CD4-positive, CD25-positive, alpha-beta regulatory T cell (primary cell): ENCODE results near the gene TOMM70. TPM values are rescaled to one million over a fixed set of nuclear protein-coding genes. Genes with fewer than 3 reads are reported as not detected.

ENCODE experiments used
- ATAC-seq, 2 donors: fragments of 150-1000 bp; cut with Tn5 transposase; one replicate each; pipeline ENCODE4 v1.10.0; 2021; ENCODE audit warnings: low read depth in 2 of 2, moderate number of reproducible peaks in 2 of 2, moderate library complexity in 1 of 2
- DNase-seq, 3 donors: peaks; one replicate each; pipeline versions ENCODE4 v3.0.0 to v3.0.0-alpha.2; 2012 to 2022; ENCODE audit warnings: mixed read lengths in 1 of 3
- H3K27ac ChIP-seq: one replicate; pipeline ENCODE4 v1.7.0; 2013; ENCODE audit warnings: mild to moderate bottlenecking, low read length; ENCODE audit not compliant: insufficient read depth, poor library complexity, severe bottlenecking
- H3K27me3 ChIP-seq: one replicate; pipeline ENCODE4 v1.7.0; 2013; ENCODE audit warnings: low read length; ENCODE audit not compliant: control insufficient read depth, insufficient read depth
- H3K36me3 ChIP-seq: one replicate; pipeline ENCODE4 v1.7.0; 2013; ENCODE audit warnings: mild to moderate bottlenecking, low read length, moderate library complexity; ENCODE audit not compliant: control insufficient read depth, insufficient read depth
- H3K4me1 ChIP-seq: 2 replicates; pipeline ENCODE4 v1.7.0; 2013; ENCODE audit warnings: mild to moderate bottlenecking, low read length; ENCODE audit not compliant: insufficient read depth, control insufficient read depth, poor library complexity, severe bottlenecking
- H3K4me3 ChIP-seq: one replicate; pipeline ENCODE4 v1.7.0; 2013; ENCODE audit warnings: low read depth, mild to moderate bottlenecking, low read length, moderate library complexity
- H3K9me3 ChIP-seq, 2 experiments: 1 replicate in 1 of 2; 2 replicates in 1 of 2; pipeline ENCODE4 v1.7.0; 2013; ENCODE audit warnings: low read length in 2 of 2, mild to moderate bottlenecking in 1 of 2, moderate library complexity in 1 of 2; ENCODE audit not compliant: control insufficient read depth in 2 of 2
- H3K27ac Mint-ChIP-seq, 3 donors: one replicate each; pipeline ENCODE4 v1.8.0; 2020 to 2022; ENCODE audit warnings: mild to moderate bottlenecking in 3 of 3, mixed read lengths in 3 of 3, moderate library complexity in 2 of 3
- H3K27me3 Mint-ChIP-seq: one replicate; pipeline ENCODE4 v1.8.0; 2022; ENCODE audit warnings: mild to moderate bottlenecking, mixed read lengths
- H3K36me3 Mint-ChIP-seq: one replicate; pipeline ENCODE4 v1.8.0; 2020; ENCODE audit warnings: mixed read lengths
- H3K4me1 Mint-ChIP-seq, 4 donors: one replicate each; pipeline ENCODE4 v1.8.0; 2020 to 2022; ENCODE audit warnings: mixed read lengths in 4 of 4, mild to moderate bottlenecking in 1 of 4
- H3K4me3 Mint-ChIP-seq, 4 donors: one replicate each; pipeline ENCODE4 v1.8.0; 2020 to 2022; ENCODE audit warnings: mild to moderate bottlenecking in 4 of 4, mixed read lengths in 4 of 4, moderate library complexity in 3 of 4
- H3K9me3 Mint-ChIP-seq, 7 donors: one replicate each; pipeline ENCODE4 v1.8.0; 2020 to 2022; ENCODE audit warnings: mixed read lengths in 7 of 7, mild to moderate bottlenecking in 3 of 7, moderate library complexity in 2 of 7
- polyA plus RNA-seq, 4 donors: library from polyadenylated mRNA; unstranded; fragments of 300-500 nt; fragmentation: Illumina TruSeq; gene quantifications; one replicate each; pipeline ENCODE4 v1.2.3, GENCODE V29; 2021
- total RNA-seq: library from RNA; stranded (reverse); gene quantifications from one replicate; pipeline ENCODE4 v1.2.3, GENCODE V29; 2022

The TOMM70 gene
- total and polyA plus RNA-seq, 5 donors from 2014 or later = 12.4 to 26.0 (median 17.4) TPM

- Mint-ChIP-seq H3K27ac (no peak overlapping the region), H3K4me3 (no peak overlapping the region), H3K27me3 (peaks cover 13% of the 10 kb centered on the region), H3K4me1 (peaks cover 0 to under 1% (median 0%) of the 10 kb centered on the region in 4 donors), H3K9me3 (peaks cover 0 to 3% (median 0%) of the 10 kb centered on the region in 7 donors), H3K36me3 (no peaks in the 10 kb centered on the region)
- peaks cover 10% of the 10 kb centered on the region for H3K27me3 ChIP-seq
- no peak overlapping the region for H3K27ac ChIP-seq
- no peak overlapping the region for H3K4me3 ChIP-seq
- H3K4me1 ChIP-seq = no peaks in the 10 kb centered on the region
- DNase-seq = no peak
- no peaks in the 10 kb centered on the region for H3K36me3 ChIP-seq
- no peak for ATAC-seq
- H3K9me3 ChIP-seq = no peaks in the 10 kb centered on the region
Observed at GRCh38 chr3:100423611-100424010, 22.7 kb upstream of the TOMM70 start.

DNA sequence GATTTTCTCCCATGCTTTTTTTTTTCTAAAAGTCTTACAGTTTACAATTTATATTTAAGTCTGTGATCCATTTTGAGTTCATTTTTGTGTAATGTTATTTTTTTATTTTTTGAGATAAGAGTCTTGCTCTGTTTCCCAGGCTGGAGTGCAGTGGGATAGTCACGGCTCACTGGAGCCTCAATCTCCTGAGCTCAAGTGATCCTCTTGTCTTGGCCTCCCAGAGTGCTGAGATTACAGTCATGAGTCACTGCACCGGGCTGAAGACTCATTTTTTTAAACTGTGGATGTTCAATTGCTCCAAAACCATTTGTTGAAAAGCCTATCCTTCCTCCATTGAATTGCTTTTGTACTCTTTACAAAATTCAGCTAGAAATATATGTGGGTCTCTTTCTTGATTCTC is 20.0 kb upstream of the TOMM70 start:
- ATAC-seq (no peak), DNase-seq (no peak)
- H3K9me3 ChIP-seq = no peaks in the 10 kb centered on the region
- H3K27ac ChIP-seq = no peak overlapping the region
- H3K4me1 ChIP-seq = no peaks in the 10 kb centered on the region
- peaks cover 0 to 6% (median 0%) of the 10 kb centered on the region in 7 donors for H3K9me3 Mint-ChIP-seq
- H3K4me1 Mint-ChIP-seq = peaks cover 0 to 1% (median 0%) of the 10 kb centered on the region in 4 donors
- H3K36me3 Mint-ChIP-seq = no peaks in the 10 kb centered on the region
- H3K4me3 Mint-ChIP-seq = no peak overlapping the region
- H3K27me3 ChIP-seq = peaks cover 6% of the 10 kb centered on the region
- H3K4me3 ChIP-seq = no peak overlapping the region
- H3K27me3 Mint-ChIP-seq = peaks cover 8% of the 10 kb centered on the region
- H3K36me3 ChIP-seq = no peaks in the 10 kb centered on the region
- no peak overlapping the region for H3K27ac Mint-ChIP-seq

DNA sequence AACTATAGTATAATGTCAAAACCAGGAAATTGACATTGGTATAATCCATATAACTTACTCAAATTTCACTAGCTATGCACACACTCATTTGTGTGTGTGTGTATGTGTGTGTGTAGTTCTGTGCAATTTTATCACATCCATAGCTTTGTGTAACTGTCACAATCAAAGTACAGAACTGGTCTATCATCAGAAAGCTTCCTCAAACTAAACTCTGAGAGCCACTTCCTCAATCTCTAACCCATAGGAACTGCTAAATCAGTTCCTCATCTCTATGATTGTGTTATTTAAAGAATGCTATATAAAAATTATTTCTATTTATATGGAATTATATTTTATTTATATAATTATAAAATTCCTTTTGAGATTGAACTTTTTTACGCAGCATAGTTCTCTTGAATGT is 18.5 kb upstream of the TOMM70 start:
- Histone ChIP-seq H3K9me3 (no peaks in the 10 kb centered on the region), H3K4me3 (no peak overlapping the region), H3K4me1 (no peaks in the 10 kb centered on the region), H3K27me3 (peaks cover 1% of the 10 kb centered on the region), H3K36me3 (no peaks in the 10 kb centered on the region), H3K27ac (no peak overlapping the region)
- H3K4me3 Mint-ChIP-seq = no peak overlapping the region
- H3K4me1 Mint-ChIP-seq = peaks cover 0 to 1% (median 0%) of the 10 kb centered on the region in 4 donors
- peaks cover 0 to 6% (median 0%) of the 10 kb centered on the region in 7 donors for H3K9me3 Mint-ChIP-seq
- H3K27me3 Mint-ChIP-seq = no peaks in the 10 kb centered on the region
- no peak overlapping the region for H3K27ac Mint-ChIP-seq
- DNase-seq (no peak), ATAC-seq (no peak)
- H3K36me3 Mint-ChIP-seq = no peaks in the 10 kb centered on the region

GRCh38 chr3:100416863-100417262 is 16.0 kb upstream of the TOMM70 start:
- Histone ChIP-seq H3K27me3 (no peaks in the 10 kb centered on the region), H3K27ac (no peak overlapping the region), H3K4me1 (no peaks in the 10 kb centered on the region), H3K4me3 (no peak overlapping the region), H3K9me3 (no peaks in the 10 kb centered on the region), H3K36me3 (no peaks in the 10 kb centered on the region)
- H3K4me1 Mint-ChIP-seq = peaks cover 0 to 1% (median 0%) of the 10 kb centered on the region in 4 donors
- peaks cover 5% of the 10 kb centered on the region for H3K27me3 Mint-ChIP-seq
- H3K4me3 Mint-ChIP-seq = no peak overlapping the region
- H3K36me3 Mint-ChIP-seq = peaks cover 10% of the 10 kb centered on the region
- no peak overlapping the region for H3K27ac Mint-ChIP-seq
- ATAC-seq (no peak), DNase-seq (no peak)
- peaks cover 0 to 9% (median 0%) of the 10 kb centered on the region in 7 donors for H3K9me3 Mint-ChIP-seq

GRCh38 chr3:100416176-100416575 is 15.3 kb upstream of the TOMM70 start:
- H3K4me1 ChIP-seq = no peaks in the 10 kb centered on the region
- no peak for ATAC-seq
- peaks cover 0 to 1% (median 0%) of the 10 kb centered on the region in 4 donors for H3K4me1 Mint-ChIP-seq
- no peak for DNase-seq
- H3K27me3 Mint-ChIP-seq = peaks cover 5% of the 10 kb centered on the region
- peaks cover 0 to 7% (median 2%) of the 10 kb centered on the region in 7 donors for H3K9me3 Mint-ChIP-seq
- H3K27ac ChIP-seq = no peak overlapping the region
- H3K4me3 ChIP-seq = no peak overlapping the region
- H3K27ac Mint-ChIP-seq = no peak overlapping the region
- peaks cover 15% of the 10 kb centered on the region for H3K36me3 Mint-ChIP-seq
- no peak overlapping the region for H3K4me3 Mint-ChIP-seq
- peaks cover 0 to 5% of the 10 kb centered on the region in 2 experiments for H3K9me3 ChIP-seq
- no peaks in the 10 kb centered on the region for H3K27me3 ChIP-seq
- H3K36me3 ChIP-seq = no peaks in the 10 kb centered on the region

DNA sequence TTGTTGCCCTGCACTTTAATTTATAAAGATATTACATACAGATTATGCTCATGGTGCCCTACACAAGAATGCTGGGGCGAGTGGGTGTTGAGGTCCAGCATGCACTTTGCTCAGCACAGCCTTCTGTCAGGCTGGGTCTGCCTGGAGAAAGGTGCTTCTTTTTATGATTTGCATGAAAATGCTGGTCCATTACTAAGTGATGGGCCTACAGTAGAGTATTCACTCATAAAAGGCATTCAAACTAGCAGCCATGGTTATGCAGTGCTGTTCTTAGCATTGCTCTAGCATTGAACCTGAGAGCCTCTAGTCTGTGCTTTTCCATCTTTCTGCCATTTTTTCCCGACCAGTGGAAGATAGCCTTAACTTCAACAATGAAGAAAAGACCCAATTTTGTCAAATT is 12.7 kb upstream of the TOMM70 start:
- Histone ChIP-seq H3K4me1 (no peaks in the 10 kb centered on the region), H3K4me3 (no peak overlapping the region), H3K9me3 (peaks cover 0 to 6% of the 10 kb centered on the region in 2 experiments), H3K27me3 (no peaks in the 10 kb centered on the region), H3K36me3 (no peaks in the 10 kb centered on the region), H3K27ac (no peak overlapping the region)
- Mint-ChIP-seq H3K9me3 (peaks cover 1 to 7% (median 4%) of the 10 kb centered on the region in 7 donors), H3K36me3 (peaks cover 23% of the 10 kb centered on the region), H3K4me3 (no peak overlapping the region), H3K27ac (no peak overlapping the region), H3K4me1 (peaks cover 0 to 1% (median 0%) of the 10 kb centered on the region in 4 donors), H3K27me3 (peaks cover 5% of the 10 kb centered on the region)
- no peak for ATAC-seq
- DNase-seq = no peak

- Histone ChIP-seq H3K27ac (no peak overlapping the region), H3K4me1 (no peaks in the 10 kb centered on the region), H3K36me3 (no peaks in the 10 kb centered on the region), H3K4me3 (no peak overlapping the region), H3K27me3 (no peaks in the 10 kb centered on the region), H3K9me3 (peaks cover 0 to 6% of the 10 kb centered on the region in 2 experiments)
- no peak for DNase-seq
- Mint-ChIP-seq H3K36me3 (peaks cover 25% of the 10 kb centered on the region), H3K4me3 (no peak overlapping the region), H3K9me3 (peaks cover 1 to 7% (median 4%) of the 10 kb centered on the region in 7 donors), H3K4me1 (no peaks in the 10 kb centered on the region), H3K27ac (no peak overlapping the region), H3K27me3 (peaks cover 5% of the 10 kb centered on the region)
- ATAC-seq = no peak
Observed at GRCh38 chr3:100412912-100413590, 12.2 kb upstream of the TOMM70 start.
